Non-pigmented ciliary epithelial cell (primary cell): ENCODE data around the gene SCFD1.
"Not testable (repeated sequence)": the region's sequence is repeated elsewhere in the genome, so short reads cannot be mapped to it uniquely, and the experiment has no call there.

Experiments used
- DNase-seq: peaks from one replicate; pipeline ENCODE4 v3.0.0-alpha.2; 2010; ENCODE audit warnings: low read depth

The SCFD1 gene, protein sequence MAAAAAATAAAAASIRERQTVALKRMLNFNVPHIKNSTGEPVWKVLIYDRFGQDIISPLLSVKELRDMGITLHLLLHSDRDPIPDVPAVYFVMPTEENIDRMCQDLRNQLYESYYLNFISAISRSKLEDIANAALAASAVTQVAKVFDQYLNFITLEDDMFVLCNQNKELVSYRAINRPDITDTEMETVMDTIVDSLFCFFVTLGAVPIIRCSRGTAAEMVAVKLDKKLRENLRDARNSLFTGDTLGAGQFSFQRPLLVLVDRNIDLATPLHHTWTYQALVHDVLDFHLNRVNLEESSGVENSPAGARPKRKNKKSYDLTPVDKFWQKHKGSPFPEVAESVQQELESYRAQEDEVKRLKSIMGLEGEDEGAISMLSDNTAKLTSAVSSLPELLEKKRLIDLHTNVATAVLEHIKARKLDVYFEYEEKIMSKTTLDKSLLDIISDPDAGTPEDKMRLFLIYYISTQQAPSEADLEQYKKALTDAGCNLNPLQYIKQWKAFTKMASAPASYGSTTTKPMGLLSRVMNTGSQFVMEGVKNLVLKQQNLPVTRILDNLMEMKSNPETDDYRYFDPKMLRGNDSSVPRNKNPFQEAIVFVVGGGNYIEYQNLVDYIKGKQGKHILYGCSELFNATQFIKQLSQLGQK

GRCh38 chr14:30621940-30622830 lies at the start of gene SCFD1:
Gene SCFD1, plus strand, starts transcription at chr14:30622319. Its CDS starts 20 bp downstream, at chr14:30622339.
- DNase-seq: no peak

GRCh38 chr14:30572771-30573170 lies 49.3 kb upstream of the SCFD1 start:
- no peak for DNase-seq

GRCh38 chr14:30573226-30573814 lies 48.8 kb upstream of the SCFD1 start:
- DNase-seq: no peak

DNA sequence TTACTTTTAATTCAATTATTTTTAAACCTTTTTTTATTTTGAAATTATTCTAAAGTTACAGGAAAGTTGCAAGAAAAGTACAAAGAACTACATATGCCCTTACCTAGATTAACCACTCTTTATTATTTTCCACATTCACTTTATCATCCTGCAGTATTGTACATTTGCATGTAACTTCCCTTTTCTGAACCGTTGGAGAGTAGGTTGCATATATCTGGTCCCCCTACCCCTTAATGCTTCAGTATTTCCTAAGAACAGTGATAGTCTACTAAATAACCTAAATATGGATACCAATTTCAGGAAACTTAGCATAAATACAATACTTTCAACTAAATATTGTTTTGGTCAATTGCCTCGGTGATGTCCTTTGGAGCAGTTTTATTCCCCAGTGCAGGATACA lies 48.2 kb upstream of the SCFD1 start:
- DNase-seq: no peak

DNA sequence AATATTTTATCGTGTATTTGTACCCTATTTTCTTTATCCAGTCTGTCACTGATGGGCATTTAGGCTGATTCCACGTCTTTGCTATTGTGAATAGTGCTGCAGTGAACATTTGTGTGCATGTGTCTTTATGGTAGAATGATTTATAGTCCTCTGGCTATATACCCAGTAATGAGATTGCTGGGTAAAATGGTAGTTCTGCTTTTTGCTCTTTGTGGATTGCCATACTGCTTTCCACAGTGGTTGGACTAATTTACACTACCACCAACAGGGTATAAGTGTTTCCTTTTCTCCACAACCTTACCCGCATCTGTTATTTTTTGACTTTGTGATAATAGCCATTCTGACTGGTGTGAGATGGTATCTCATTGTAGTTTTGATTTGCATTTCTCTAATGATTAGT lies 47.3 kb upstream of the SCFD1 start:
- DNase-seq: not testable (repeated sequence)

DNA sequence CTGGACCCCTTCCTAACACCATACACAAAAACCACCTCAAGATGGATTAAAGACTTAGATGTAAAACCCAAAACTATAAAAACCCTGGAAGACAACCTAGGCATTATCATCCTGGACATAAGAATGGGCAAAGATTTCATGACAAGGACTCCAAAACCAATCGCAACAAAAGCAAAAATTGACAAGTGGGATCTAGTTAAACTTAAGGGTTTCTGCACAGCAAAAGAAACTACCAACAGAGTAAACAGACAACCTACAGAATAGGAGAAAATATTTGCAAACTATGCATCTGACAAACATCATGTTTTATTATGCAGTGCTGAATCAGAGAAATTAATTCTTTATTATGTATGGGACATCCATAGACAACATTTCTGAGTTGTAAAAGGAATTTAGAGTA lies 45.8 kb upstream of the SCFD1 start:
- not testable (repeated sequence) for DNase-seq

GRCh38 chr14:30580616-30581282 lies 41.4 kb upstream of the SCFD1 start:
- DNase-seq: no peak

DNA sequence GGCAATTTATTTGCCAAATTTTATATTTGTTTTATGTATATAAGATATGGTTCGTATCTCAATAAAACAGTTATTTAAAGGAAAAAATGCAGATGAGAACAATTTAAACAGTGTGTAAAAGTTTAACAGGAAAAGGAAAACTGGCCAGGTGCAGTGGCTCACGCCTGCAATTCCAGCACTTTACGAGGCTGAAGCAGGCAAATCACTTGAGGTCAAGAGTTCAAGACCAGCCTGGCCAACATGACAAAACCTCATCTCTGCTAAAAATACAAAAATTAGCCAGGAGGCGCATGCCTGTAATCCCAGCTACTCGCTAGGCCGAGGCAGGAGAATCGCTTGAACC lies 40.9 kb upstream of the SCFD1 start:
- no peak for DNase-seq

GRCh38 chr14:30582376-30582775 lies 39.7 kb upstream of the SCFD1 start:
- DNase-seq: no peak

DNA sequence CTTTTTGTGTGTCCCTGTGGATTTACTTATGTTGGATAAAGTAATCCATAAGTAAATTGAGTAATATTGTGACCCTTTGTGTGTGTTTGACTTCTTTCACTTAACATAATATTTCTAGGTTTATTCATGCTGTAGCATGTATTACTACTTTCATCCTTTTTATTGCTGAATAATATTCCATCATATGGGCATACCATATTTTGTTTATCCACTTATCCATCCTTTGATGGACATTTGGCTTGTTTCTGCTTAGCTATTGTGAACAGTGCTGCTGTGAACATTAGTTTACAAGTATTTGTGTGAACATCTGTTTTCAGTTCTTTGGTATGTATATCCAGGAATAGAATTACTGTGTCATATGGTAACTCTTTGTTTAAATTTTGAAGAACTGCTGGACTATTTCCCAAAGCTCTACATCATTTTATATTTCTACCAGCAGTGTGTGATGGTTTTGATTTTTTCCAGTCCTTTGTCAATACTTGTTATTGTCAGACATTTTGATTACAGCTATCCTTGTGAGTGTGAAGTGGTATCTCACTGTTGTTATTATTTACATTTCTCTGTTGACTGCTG lies 38.0 kb upstream of the SCFD1 start:
- no peak for DNase-seq

- no peak for DNase-seq
These were observed 36.9 kb upstream of the SCFD1 start for GRCh38 chr14:30585204-30585603.

DNA sequence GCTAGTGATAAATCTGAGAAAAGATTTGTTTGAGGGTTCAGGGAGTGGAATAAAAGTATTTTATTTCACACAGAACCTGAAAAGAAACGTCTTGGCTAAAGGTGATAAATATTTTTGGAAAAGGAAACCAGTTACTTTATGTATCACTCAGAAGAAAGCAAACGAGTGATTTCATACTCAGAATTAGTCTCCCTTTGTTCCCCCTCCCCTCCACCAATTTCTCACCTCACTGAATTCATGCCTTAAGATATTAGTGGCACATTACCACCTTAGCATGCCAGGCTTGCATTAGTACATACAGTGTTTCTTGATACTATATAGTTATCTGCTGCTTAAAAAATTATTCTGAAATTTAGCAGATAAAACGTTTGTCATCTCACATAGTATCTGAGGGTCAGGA lies 35.0 kb upstream of the SCFD1 start:
- no peak for DNase-seq

DNA sequence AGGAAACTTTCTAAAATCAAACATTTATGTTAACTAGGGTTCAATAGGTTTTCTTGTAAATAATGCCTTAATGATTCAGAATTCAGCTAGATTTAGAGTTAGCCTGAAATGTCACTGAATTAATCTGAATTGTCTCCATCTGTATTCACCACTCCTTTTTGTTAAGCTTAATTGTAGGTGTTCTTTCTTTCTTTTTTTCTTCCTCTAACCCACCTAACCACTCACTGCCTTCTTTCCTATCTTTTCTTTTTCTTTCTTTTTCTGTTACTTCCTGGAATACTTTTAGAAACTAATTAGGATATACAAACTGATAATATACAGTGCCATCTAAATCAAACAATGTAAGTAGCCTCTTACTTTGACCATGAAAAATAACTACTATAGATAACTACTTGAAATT lies 33.2 kb upstream of the SCFD1 start:
- no peak for DNase-seq

DNA sequence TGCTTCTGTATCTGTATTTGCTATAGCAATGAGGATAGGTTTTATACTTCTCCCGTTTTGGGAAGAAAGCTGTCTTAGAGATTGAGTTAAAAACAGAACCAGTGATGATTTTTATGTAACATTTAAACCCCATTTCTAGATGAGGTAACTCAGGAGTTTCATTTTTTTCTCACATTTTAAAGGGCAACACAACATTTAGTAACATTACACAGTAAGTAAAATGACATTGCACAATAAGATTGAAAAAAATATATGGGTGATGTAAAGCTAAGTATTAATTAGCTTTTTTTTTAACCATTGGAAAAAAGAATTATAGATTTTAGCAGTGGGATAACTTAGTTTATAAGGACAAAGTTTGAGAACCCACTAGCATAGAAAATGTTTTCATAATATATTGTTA lies 25.2 kb upstream of the SCFD1 start:
- no peak for DNase-seq

- no peak for DNase-seq
These were observed 24.6 kb upstream of the SCFD1 start for GRCh38 chr14:30597504-30597903.

- DNase-seq: no peak
These were observed 20.9 kb upstream of the SCFD1 start for GRCh38 chr14:30600922-30601918.

- no peak for DNase-seq
These were observed 18.7 kb upstream of the SCFD1 start for GRCh38 chr14:30603402-30603801.

GRCh38 chr14:30604696-30605095 lies 17.4 kb upstream of the SCFD1 start:
- DNase-seq: not testable (repeated sequence)

DNA sequence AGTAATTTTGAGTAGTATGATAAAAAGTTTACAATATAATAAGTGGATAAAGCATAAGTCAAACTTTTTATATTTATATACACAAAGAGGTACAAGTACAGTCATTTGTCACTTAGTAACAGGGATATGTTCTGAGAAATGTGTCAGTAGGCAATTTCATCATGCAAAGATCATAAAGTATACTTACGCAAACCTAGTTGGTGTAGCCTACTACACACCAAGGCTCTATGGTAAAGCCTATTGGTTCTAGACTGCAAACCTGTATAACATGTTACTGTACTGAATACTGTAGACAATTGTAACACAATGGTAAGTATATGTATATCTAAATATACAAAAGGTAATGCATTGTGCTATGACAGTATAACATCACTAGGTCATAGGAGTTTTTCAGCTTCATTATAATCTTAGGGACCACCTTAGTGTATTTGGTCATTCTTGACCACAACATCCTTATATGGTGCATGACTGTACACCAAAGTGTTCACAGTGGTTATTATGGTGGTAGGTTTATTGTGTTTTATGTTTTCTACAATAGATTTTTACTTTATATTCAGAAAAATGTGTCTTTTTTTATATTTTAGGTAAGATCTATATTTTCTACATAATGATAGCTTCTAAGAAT lies 14.9 kb upstream of the SCFD1 start:
- DNase-seq: no peak

DNA sequence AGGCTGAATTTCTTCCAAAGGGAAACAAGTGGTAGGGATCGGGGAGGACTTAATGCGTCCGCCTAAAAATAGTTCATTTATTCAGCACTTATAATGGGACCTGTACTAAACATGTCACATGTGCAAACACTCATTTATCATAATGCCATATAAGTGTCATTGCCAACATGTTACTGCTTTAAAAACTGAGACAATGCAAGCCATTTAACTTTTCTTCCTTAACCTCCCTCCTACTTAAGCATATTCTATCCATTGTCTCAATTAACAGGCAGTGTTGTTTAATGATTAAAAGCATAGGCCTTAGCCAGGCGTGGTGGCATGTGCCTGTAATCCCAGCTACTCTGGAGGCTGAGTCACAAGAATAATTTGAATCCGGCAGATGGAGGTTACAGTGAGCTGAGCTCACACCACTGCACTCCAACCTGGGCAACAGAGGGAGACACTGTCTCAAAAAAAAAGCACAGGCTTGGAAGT lies 13.5 kb upstream of the SCFD1 start:
- DNase-seq: no peak
